Measurements from ENCODE around the gene CDCA4. TPM values are rescaled to one million over a fixed set of nuclear protein-coding genes. Genes with fewer than 3 reads are reported as not detected.

CDCA4 gene
- total and polyA plus RNA-seq, 10 of the 15 experiments (the other 5 are each of a cell fraction or from before 2014, with no cell fraction given): 10.4 to 64.0 (median 52.1) TPM

DNA sequence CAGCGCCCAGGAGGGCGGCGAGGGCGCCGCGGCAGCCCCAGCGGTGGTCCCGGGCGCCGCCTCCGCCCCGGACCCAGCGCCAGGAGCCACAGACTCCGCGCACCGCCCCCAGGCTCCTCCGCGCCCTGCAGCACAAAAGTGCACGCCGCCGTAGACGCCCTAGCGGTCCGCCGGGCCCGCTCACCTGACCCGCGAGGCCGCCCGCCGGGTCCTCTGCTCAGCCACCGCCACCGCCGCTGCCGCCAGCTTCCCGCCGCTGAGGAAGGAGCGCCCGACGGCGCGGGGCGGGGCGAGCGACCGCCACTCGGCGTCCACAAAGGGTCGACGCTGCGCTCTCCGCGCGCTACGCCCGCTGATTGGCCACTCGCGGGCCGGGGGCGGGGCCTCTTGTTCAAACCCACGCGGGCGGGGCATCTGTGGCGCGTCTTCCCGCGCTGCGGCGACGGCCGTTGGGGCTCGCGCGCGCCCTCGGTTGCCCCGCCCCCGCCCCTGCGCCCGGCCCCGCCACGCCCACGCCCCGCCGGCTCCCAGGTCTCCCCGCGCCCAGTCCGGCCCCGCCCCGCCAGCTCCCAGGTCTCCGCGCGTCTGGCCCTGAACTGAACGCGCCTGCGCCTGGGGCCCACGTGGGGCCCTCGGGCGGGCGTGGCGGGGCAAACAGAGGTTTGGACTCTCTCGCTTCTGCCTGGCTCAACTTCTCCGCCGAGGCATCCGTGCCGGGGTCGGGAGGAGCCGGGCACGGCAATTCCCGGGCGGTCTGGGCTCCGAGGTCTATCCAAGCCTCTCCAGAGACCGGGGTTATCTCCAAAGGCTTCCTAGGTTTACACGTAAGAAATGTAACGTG lies at the start of gene CDCA4 (continued):
- TF ChIP-seq, protein P1, sequence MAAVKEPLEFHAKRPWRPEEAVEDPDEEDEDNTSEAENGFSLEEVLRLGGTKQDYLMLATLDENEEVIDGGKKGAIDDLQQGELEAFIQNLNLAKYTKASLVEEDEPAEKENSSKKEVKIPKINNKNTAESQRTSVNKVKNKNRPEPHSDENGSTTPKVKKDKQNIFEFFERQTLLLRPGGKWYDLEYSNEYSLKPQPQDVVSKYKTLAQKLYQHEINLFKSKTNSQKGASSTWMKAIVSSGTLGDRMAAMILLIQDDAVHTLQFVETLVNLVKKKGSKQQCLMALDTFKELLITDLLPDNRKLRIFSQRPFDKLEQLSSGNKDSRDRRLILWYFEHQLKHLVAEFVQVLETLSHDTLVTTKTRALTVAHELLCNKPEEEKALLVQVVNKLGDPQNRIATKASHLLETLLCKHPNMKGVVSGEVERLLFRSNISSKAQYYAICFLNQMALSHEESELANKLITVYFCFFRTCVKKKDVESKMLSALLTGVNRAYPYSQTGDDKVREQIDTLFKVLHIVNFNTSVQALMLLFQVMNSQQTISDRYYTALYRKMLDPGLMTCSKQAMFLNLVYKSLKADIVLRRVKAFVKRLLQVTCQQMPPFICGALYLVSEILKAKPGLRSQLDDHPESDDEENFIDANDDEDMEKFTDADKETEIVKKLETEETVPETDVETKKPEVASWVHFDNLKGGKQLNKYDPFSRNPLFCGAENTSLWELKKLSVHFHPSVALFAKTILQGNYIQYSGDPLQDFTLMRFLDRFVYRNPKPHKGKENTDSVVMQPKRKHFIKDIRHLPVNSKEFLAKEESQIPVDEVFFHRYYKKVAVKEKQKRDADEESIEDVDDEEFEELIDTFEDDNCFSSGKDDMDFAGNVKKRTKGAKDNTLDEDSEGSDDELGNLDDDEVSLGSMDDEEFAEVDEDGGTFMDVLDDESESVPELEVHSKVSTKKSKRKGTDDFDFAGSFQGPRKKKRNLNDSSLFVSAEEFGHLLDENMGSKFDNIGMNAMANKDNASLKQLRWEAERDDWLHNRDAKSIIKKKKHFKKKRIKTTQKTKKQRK (IDR thresholded peaks at IDR 0.05; ENCODE audit: low read depth, low read length): no peak
- TF ChIP-seq RB1 (IDR thresholded peaks at IDR 0.05; ENCODE audit: borderline replicate concordance): peak; percentile 74; the same call in 1 of the 2 replicates
- TF ChIP-seq IKZF2 (IDR thresholded peaks at IDR 0.05): no peak
- no peak for TF ChIP-seq ZBTB11 (CRISPR knock-in tag; IDR thresholded peaks at IDR 0.05)
- no peak for TF ChIP-seq KAT2A (conservative IDR thresholded peaks at IDR 0.05; ENCODE audit: control insufficient read depth, low read depth, low read length)
- TF ChIP-seq CREB1 (IDR thresholded peaks at IDR 0.05; ENCODE audit: low read depth): peak; percentile 79
- TF ChIP-seq SUZ12 (IDR thresholded peaks at IDR 0.05; ENCODE audit: unreplicated experiment): no peak
- peak; percentile 77 for TF ChIP-seq DPF2 (IDR thresholded peaks at IDR 0.05)
- TF ChIP-seq, protein P2, sequence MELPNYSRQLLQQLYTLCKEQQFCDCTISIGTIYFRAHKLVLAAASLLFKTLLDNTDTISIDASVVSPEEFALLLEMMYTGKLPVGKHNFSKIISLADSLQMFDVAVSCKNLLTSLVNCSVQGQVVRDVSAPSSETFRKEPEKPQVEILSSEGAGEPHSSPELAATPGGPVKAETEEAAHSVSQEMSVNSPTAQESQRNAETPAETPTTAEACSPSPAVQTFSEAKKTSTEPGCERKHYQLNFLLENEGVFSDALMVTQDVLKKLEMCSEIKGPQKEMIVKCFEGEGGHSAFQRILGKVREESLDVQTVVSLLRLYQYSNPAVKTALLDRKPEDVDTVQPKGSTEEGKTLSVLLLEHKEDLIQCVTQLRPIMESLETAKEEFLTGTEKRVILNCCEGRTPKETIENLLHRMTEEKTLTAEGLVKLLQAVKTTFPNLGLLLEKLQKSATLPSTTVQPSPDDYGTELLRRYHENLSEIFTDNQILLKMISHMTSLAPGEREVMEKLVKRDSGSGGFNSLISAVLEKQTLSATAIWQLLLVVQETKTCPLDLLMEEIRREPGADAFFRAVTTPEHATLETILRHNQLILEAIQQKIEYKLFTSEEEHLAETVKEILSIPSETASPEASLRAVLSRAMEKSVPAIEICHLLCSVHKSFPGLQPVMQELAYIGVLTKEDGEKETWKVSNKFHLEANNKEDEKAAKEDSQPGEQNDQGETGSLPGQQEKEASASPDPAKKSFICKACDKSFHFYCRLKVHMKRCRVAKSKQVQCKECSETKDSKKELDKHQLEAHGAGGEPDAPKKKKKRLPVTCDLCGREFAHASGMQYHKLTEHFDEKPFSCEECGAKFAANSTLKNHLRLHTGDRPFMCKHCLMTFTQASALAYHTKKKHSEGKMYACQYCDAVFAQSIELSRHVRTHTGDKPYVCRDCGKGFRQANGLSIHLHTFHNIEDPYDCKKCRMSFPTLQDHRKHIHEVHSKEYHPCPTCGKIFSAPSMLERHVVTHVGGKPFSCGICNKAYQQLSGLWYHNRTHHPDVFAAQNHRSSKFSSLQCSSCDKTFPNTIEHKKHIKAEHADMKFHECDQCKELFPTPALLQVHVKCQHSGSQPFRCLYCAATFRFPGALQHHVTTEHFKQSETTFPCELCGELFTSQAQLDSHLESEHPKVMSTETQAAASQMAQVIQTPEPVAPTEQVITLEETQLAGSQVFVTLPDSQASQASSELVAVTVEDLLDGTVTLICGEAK (IDR thresholded peaks at IDR 0.05; ENCODE audit: borderline replicate concordance): no peak
- TF ChIP-seq NR2F1 (conservative IDR thresholded peaks at IDR 0.05): peak; percentile 53; the same call in 1 of the 2 replicates
- no peak for TF ChIP-seq ZBED1 (IDR thresholded peaks at IDR 0.05; ENCODE audit: borderline replicate concordance)
- TF ChIP-seq, protein P3, sequence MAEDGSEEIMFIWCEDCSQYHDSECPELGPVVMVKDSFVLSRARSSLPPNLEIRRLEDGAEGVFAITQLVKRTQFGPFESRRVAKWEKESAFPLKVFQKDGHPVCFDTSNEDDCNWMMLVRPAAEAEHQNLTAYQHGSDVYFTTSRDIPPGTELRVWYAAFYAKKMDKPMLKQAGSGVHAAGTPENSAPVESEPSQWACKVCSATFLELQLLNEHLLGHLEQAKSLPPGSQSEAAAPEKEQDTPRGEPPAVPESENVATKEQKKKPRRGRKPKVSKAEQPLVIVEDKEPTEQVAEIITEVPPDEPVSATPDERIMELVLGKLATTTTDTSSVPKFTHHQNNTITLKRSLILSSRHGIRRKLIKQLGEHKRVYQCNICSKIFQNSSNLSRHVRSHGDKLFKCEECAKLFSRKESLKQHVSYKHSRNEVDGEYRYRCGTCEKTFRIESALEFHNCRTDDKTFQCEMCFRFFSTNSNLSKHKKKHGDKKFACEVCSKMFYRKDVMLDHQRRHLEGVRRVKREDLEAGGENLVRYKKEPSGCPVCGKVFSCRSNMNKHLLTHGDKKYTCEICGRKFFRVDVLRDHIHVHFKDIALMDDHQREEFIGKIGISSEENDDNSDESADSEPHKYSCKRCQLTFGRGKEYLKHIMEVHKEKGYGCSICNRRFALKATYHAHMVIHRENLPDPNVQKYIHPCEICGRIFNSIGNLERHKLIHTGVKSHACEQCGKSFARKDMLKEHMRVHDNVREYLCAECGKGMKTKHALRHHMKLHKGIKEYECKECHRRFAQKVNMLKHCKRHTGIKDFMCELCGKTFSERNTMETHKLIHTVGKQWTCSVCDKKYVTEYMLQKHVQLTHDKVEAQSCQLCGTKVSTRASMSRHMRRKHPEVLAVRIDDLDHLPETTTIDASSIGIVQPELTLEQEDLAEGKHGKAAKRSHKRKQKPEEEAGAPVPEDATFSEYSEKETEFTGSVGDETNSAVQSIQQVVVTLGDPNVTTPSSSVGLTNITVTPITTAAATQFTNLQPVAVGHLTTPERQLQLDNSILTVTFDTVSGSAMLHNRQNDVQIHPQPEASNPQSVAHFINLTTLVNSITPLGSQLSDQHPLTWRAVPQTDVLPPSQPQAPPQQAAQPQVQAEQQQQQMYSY (CRISPR knock-in tag; IDR thresholded peaks at IDR 0.05): no peak
- no peak for TF ChIP-seq TARDBP (IDR thresholded peaks at IDR 0.05; ENCODE audit: borderline replicate concordance)
- TF ChIP-seq MXI1 (IDR thresholded peaks at IDR 0.05; ENCODE audit: low read depth, low read length): peak; percentile 95
- 0 out of 2 replicates have a peak, but pooled peaks have one; percentile 57 for TF ChIP-seq NBN (IDR thresholded peaks at IDR 0.05)

Data from GM12878 (cell line).